Skin of body (tissue), 2 donors: ENCODE data around the gene COL15A1. TPM values are rescaled to one million over a fixed set of nuclear protein-coding genes. Genes with fewer than 3 reads are reported as not detected.
A peak's percentile ranks its signal among the peaks of the same experiment; 100 is the strongest.
"Not testable (repeated sequence)": the region's sequence is repeated elsewhere in the genome, so short reads cannot be mapped to it uniquely, and the experiment has no call there.

Experiments used
- DNase-seq: peaks from one replicate; lab custom pipeline; 2025; lab: John Stamatoyannopoulos, UW
- total RNA-seq: library from RNA; depleted of rRNA; stranded (reverse); fragments of >200 nt; gene quantifications from one replicate; pipeline ENCODE4 v1.2.3, GENCODE V29; 2014

COL15A1 gene
- total RNA-seq, 1 donor from 2014 or later = 122 TPM

DNA sequence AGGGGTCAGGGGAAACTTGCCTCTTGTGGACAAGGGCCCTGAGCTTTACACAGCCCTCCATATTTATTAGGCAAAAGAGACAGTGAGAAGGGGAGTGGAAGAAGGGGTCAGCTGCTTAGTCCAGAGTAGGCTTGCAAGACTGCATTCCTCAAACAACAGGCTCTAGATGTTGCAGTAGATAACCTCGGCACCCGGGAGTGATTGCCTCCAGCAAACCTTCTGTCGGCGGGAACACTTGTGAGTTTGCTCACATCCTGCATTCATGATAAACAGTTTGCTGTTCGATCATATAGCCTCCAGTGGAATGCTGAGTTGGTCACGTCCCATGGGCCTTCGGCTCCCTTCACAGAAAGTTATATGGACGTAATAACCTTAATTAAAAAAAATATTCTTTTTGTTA lies 66.7 kb downstream of the COL15A1 start:
- not testable (repeated sequence) for DNase-seq

DNA sequence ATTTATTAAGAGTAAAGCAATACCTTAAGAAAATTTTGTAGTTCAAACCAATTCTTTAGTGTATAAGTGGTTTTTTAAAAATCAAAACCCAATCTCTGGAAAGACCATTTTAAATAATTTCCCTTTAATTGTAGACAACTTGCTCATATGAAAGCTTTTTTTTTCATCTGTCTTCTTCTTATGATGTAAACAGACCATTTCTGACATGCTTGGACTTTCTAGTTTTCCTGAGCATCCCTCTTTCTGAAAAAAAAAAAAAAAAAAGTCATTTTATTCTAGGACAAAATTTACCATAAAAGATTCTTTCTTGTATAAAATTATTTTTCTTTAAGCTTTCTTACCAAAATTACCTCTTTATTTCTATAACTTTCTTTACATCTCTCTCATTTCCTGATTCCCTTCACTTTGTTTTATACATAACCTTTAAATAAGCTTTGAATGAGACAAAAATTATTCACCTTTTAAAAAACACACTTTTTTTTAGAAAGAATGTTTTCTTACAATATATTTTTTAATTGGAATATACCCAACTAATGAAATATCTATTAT lies 67.5 kb downstream of the COL15A1 start:
- no peak for DNase-seq

DNA sequence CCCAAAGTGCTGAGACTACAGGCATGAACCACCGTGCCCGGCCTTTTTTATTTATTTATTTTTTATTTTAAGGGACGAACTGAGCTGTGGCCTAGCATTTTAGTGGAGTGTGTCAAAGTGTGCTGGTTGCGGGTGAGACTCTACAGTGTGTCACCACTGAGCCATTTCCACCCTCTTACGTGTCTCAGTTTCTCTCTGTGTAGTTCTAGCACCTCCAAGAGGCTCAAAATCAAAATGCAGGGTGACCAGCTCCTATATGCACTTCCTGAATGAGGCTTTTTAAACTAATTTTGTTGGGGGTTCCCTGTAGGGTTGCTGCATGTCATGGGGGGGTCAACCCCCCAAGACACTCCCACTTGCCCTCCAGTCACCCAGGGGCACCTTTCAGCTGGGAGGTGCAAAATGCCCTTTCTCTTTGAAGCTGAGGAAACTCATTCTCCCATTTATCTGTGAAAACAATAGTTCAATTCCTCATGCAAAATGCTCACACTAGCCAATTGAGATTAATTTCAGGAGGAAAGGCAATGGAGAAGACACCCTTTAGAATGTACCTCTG lies 69.3 kb downstream of the COL15A1 start:
- no peak for DNase-seq

DNA sequence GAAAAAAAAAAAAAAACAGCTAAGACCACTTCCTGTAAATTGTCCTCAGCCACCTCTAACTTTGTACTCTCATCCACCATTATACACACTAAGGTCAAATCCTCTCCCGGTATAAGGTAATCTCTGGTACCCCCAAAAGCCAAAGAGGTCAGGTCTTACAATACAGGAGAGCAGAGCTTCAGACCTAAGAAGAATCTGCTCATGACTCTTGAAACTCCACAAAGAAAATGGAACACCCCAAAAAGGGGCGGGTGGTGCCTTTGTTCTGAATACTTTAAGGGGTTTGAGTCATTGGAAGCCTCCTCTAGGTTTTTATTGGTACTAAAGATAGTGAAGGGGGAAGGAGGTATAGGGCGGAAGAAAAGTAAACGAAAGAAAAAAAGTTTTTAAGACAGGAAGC lies 69.8 kb downstream of the COL15A1 start:
- no peak for DNase-seq

DNA sequence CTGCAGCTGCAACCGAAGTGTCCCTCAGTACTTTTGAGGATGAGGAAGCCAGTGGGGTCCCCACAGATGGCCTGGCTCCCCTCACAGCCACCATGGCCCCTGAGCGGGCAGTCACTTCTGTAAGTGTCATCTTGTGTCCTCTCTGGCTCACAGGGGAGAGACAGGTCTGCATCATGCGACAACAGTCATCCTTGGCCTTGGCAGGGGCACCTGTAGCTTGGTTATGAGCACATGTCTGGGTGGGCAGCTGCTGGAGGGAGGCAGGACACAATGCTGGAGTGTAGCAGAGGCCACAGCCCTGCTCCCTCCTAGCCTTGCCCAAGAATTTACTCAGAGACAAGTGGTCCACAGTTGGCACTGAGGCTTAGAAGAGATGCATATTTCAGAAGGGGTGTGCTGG lies 71.7 kb downstream of the COL15A1 start:
- no peak for DNase-seq

DNA sequence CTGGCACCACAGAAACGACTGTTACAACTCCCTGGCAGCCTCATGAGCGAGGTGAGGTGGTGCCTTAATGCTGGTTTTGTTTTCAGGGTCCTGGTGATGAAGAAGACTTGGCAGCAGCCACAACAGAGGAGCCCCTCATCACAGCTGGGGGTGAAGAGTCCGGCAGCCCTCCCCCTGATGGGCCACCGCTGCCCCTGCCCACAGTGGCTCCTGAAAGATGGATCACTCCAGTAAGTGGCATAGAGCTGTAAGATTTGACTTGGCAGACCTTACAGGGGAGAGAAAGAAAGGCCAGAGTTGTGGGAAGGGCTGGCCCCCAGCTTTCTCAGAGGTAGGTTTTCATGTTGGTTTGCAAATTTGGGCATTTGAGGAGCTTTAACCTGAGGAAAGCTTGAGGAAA lies 72.2 kb downstream of the COL15A1 start:
- DNase-seq = no peak

DNA sequence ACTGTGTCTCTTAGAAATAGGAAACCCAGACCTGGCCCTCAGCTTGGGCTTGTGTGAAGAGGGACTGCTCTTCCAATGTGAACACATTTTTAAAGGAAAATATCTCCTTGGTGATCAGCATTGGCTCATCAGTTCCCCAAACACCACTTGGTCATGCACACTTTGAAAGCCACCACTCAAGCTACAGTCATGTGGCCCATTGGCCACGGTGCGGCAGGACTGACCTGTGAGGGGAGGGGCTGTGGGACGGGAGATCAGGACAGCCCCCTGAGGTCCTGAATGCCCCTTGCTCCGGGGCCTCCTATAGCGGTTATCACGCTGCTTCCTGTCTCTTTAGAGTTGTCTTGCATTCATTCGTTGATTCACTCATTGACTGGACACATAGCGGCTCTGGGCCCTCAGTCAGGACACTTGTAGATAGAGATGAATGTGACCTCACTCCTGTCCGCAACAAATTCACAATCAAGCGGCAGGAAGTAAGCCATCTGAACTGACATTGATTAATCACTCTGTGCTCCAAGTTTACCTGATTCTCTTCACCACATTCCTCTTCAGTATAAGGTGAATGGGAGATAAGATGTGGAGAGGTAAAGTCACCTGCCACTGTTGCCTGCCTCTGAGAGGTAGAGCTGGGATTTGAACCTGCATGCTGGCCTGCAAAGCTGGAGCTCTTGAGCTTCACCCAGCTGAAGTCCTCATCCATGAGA lies 73.1 kb downstream of the COL15A1 start:
- no peak for DNase-seq

DNA sequence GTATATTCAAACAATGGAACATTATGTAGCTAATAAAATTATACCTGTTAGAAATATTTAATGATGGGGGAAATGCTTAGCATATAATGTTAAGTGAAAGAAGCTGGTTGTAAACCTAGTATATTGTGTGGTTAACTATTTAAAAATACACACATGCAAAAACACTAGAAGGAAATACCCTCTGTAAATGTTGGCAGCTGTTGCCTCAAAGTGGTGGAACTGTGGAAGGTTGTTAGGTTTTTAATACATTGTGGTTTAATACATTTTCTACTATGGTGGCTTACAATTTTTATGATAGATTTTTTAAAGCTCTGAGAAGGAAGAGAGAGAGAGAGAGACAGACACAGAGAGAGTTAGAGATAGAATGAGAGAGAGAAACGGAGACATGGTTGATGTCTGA lies 74.9 kb downstream of the COL15A1 start:
- DNase-seq = no peak

DNA sequence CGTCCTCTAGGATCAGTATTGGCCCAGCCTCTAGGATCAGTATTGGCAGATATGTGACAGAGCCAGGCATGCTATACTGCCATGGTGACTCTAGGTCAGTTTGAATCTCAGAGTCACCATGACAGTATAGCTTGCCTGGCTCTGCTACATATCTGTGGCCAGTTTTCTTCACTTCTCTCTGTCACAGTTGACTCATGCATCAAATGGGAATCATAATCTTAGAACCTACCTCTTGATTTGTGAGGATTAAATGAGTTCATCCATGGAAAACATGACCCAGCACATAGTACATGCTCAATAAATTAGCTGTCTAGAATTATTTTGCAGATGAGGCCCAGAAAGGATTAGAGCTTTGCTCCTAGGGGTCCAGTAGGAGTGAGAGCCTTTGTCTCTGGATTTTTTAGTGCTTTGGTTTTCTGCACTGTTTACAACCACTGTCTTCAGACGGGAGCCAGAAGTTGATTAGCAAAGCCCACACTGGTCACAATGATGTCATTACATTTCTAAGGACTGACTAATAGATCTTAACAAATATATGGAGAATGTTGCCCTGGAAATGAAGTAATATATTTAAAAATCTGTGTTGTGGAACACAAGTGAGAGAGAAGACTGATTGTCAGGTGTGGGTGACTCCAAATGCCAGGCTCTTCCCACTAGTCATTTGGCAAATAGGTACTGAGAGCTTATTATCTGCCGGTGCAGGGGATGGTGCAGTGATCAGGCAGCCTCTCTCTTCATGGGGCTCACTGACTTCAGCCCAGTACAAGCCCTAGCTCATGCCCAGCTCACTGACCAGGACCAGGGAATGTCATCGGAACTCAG lies 76.0 kb downstream of the COL15A1 start:
- peak; percentile 64 for DNase-seq

DNA sequence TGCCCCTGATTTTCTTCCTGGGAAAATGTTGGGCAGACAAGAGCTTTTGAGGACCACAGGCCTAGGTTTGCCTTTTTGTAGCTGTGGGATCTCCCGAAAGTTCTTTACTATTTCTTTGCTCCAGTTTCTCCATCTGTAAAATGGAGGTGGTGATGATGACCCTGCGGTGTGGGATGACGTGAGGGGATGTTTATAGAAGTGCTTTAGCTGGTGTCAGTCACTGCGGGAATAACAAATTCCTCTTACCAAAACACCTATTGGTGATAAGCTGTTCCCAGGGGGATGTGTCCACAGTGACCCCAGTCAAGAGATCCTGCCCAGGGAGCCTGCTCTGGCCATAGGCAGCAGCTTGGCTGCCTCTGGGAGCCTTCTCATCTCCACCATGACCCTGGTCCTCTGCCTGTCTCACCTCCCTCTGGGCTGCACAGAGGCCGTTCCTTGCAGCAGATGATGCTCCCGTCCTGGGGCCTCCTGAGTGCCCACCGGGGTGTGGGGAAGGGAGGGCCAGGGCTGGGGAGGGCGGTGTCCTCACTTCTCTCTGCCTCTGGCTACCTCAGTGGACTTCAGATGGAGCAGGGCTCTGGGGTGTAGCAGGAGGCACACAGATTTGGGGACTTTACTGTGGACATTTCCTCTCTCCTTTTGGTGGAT lies 77.2 kb downstream of the COL15A1 start:
- no peak for DNase-seq

DNA sequence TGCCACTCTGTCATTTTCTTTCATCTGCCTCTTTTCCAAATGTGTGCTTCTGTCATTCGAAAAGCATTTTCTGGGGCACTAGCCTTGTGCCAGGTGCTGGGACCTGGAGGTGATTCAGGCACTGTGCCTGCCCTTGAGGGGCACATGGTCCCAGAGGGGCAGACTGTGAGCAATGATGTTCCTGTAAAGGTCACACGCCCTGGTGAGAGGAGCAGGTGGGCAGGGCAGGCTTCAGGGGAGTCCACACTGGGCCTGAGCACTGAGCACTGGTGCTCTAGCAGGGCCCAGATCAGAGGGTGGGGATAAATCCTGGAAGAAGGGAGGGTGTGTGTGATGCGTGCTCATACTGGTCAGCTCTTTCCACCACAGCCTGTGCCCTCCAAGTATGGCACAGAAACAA lies 77.8 kb downstream of the COL15A1 start:
- no peak for DNase-seq

DNA sequence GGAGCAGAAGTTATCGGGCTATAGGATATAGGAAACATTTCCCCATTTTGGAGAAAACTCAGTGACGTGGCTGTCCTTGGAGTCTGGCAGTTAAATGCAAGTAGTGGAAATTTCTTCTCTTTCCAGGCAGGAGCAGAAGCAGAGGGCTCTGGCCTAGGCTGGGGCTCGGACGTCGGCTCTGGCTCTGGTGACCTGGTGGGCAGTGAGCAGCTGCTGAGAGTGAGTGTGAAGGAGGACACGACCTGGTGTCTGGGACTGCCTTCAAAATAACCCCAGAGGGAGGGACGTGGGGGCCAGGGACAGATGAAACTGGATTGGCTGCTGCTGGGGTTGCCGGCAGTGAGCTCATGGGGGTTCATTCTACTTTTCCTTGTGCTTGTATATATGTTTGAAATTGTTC lies 79.5 kb downstream of the COL15A1 start:
- DNase-seq = no peak

DNA sequence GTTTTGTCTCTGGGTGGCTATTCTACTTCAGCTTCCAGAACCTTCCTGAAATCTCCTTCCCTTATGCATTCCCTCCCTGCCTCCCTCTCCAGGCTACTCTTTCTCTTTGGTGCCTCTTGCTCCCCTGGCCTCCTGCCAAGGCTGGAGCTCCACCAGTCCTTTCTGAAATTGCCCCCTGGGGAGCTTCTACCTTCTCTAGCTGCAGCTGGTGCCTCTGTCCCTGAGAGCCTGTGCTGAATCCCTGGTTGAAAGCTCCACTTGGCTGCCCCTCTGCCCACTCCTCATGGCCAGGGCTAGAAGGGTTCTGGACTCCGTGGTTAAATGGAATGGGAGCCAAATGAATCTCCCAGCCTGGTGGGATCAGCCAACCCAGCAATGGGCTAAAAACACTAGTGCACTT lies 80.1 kb downstream of the COL15A1 start:
- DNase-seq = no peak

DNA sequence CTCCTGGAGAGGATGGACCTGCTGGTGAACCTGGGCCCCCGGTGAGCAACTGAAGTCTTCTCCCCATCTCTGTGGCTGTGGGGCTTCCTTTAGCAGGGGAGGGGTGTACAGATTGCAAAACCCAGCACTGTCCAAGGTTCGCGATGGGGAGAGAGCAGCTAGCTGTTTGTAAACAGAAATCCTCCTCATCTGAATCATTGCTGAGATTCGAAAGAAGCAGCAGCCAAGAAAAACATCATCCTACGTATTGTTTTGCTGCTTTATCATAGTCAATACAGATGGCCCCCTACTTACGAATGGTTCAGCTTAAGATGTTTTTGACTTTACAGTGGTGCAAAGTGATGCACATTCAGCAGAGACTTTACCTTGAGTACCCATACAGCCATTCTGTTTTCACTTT lies 81.3 kb downstream of the COL15A1 start:
- no peak for DNase-seq

DNA sequence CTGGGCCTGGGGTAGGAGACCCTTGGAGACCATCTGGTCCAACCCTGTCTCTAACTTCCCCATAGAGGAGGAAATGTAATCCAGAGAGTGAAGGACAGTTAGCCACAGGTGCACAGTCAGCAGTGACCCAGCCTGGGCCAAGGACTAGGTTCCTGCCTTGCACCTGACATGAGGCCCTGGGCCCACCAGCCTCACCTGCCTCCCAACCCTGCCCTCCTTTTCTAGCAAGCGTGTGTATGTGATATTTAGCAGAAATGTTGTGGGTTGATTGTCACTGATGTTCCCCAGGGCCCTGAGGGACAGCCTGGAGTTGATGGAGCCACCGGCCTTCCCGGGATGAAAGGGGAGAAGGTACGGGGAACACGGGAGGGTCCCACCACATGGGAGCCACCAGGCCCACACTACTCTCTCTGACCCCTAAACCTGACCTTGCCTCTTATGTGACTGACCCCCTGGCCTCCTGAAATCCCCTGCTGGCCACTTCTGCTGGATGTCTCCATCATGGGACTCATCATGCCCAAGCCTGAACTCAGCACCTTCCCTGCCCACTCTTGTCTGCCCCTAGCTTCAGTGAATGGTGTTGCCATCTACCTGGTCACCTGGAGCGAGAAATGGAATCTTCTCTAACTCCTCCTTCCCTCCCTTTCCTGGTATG lies 82.0 kb downstream of the COL15A1 start:
- DNase-seq = no peak

DNA sequence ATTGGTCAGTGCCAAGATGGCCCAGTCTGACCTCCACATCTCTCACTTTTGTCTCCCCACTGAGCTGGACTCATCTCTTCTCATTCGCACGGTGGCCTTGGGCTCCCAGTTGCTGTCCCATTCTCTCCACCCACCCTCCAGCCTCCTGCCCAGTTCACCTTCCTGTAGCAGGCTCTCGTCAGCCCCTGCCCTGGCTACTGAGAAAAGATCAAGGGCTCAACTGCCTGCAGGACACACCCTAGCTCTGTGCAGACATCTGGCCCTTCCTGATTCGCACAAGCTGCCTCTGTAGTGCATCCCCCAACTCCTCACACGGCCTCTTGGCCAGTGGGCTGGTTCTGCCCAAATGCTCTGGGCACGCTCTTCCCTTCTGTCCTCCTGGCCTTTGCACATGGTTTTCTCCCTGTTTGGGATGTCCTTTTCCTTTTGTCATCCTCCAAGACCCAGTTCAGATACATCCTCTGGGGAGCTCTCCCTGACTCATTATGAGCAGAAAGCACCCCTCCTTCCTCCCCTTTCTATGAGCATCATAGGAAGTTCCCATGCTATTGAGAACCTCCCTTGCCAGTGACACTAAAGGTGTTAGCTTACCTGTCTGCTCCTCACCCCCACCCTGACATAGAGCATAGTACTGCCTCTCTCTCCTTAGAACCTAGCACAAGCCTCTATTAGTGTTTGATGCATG lies 82.7 kb downstream of the COL15A1 start:
- DNase-seq = no peak

DNA sequence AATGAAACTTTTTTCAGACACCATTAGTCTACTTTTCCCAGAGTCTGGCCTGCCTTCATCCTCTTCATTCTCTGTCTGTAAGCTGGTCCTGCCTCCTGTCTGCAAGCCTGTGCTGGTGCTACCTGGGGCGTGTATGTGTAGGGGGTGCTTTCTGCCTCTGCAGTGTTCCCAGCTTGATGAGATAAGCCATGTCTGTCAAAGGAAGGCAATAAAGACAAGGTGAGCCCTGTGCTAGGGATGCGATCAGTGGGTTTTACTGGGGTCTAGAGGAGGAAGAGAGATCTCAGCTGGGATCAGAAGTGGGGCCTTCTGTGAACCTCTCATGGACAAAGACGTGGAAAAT lies 83.2 kb downstream of the COL15A1 start:
- peak; percentile 43 for DNase-seq

DNA sequence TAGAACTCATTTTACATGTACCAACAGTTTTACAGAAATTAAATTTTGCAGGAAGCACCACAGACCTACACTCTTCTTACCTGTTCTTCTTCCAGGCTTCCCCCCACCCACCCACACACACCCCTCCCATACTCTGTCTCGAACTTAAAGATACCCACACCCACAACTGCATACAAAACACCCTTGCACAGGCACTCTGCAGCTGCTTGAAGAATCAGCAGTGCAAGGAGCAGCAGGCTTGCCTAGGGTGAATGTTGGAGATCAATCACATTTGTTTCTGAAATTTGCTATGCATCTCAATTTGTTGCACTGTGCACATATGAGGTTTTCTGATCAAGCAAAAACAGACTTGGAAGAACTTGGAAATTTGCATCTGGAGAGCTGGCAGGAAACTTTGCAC lies 83.7 kb downstream of the COL15A1 start:
- no peak for DNase-seq

DNA sequence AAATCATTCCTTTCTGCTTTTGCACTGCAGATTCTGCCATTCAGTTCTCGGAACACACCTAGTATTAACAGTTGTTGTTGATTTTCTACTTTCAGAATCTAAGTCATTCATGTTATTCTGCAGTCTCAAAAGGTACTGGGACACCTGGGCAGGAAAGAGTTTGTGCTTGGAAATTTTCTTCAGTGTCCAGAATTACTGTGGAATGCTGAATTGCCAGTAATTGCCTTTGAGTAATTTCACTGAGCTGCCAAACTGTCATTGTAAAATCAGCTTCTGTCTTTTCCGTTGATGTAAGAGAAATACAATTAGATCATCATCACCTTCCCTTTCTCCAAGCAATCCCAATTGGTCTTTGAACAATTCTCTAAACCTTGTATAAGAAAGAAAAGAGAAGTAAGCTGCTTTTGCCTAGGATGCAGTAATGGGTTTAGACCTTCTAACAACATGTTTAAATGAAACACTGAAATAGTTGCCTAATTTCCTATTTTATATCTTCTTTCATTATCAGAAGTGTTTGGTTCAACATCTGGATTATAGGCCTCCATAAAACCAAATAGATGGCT lies 85.5 kb downstream of the COL15A1 start:
- DNase-seq = no peak

DNA sequence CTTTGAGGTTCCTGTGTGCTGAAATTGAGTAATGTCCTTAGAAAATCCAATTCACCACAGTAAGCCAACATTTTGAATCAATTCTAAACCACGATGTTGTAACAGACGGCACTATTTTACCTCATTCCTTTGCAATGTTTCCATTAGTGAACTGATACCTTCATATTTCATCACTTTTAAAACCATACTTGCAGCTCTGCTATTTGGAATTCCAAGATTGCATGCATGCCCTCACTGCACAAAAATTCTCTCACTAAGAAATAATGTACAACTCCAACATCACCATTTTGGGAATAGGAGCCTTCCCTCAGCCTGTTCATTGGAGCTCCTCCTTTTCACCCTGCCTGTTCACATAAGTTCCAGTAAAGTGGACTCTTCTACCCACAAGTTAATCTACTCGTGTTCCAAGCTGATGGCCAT lies 86.4 kb downstream of the COL15A1 start:
- peak; percentile 42 for DNase-seq
